ENCODE measurements around the gene MACIR. TPM values are rescaled to one million over a fixed set of nuclear protein-coding genes. Genes with fewer than 3 reads are reported as not detected.

MACIR gene
- total and polyA plus RNA-seq, 2 donors (not counting 3 experiments of a cell fraction or from before 2014, with no cell fraction given) = 4.0 to 9.3 TPM

GRCh38 chr5:103293719-103294118, 35.2 kb downstream of the MACIR start:
- Histone ChIP-seq H2AFZ (ENCODE audit: low read depth, low read length) (no peak overlapping the region), H3K36me3 (ENCODE audit: control insufficient read depth in 2 of 2, extremely low read depth in 1 of 2, insufficient read depth in 2 of 2, low read length in 2 of 2) (no peaks in the 10 kb centered on the region), H3K79me2 (ENCODE audit: control insufficient read depth, insufficient read depth, low read length) (no peaks in the 10 kb centered on the region), H3K9me1 (replicated peaks; ENCODE audit: control insufficient read depth, extremely low read depth, insufficient read depth, low read length) (no peaks in the 10 kb centered on the region), H3K4me3 (replicated peaks in 1 of 3; ENCODE audit: insufficient read depth in 1 of 3, low read depth in 1 of 3, low read length in 3 of 3) (no peak overlapping the region), H3K27me3 (ENCODE audit: control insufficient read depth in 2 of 2, insufficient read depth in 2 of 2, low read length in 2 of 2) (no peaks in the 10 kb centered on the region), H3K4me1 (ENCODE audit: control insufficient read depth, extremely low read depth, insufficient read depth, low read length) (no peaks in the 10 kb centered on the region), H3K4me2 (ENCODE audit: insufficient read depth, low read length) (no peak overlapping the region), H4K20me1 (replicated peaks; ENCODE audit: control insufficient read depth, extremely low read depth, insufficient read depth, low read length) (no peaks in the 10 kb centered on the region), H3K27ac (ENCODE audit: insufficient read depth, low read depth, low read length) (no peak overlapping the region), H3K9ac (replicated peaks; ENCODE audit: extremely low read depth, insufficient read depth, low read length) (no peak overlapping the region), H3K9me3 (replicated peaks; ENCODE audit: control insufficient read depth, insufficient read depth, low read length) (no peaks in the 10 kb centered on the region)
- intact Hi-C loops (cut with micrococcal nuclease) (no loop called here), dilution Hi-C loops (cut with MboI; ENCODE audit: extremely low pct_ligation_motif_present, low sequenced_read_pairs) (no loop called here)
- no TSS peak for BruUV-seq (replicated peaks)
- TF ChIP-seq FOS (IDR thresholded peaks at IDR 0.05; ENCODE audit: borderline replicate concordance, insufficient read depth, low read length) (no peak), MAX (IDR thresholded peaks at IDR 0.05; ENCODE audit: insufficient read depth, insufficient read length) (no peak), GATA2 (IDR thresholded peaks at IDR 0.05; ENCODE audit: insufficient read depth, insufficient read length, low read depth, low read length) (no peak), CTCF (IDR thresholded peaks at IDR 0.05; ENCODE audit: extremely low read depth in 1 of 2, insufficient read depth in 1 of 2, low read depth in 1 of 2, low read length in 2 of 2) (no peak), POLR2AphosphoS5 (IDR thresholded peaks at IDR 0.05; ENCODE audit: insufficient read depth, low read depth, low read length) (no peak), POLR2A (IDR thresholded peaks at IDR 0.05; ENCODE audit: low read depth, low read length) (no peak), MYC (IDR thresholded peaks at IDR 0.05; ENCODE audit: low read depth, low read length) (no peak), JUN (IDR thresholded peaks at IDR 0.05; ENCODE audit: borderline replicate concordance, insufficient read depth, insufficient read length, low read depth) (no peak), EZH2 (IDR thresholded peaks at IDR 0.05; ENCODE audit: borderline replicate concordance, low read depth, low read length, severe bottlenecking) (no peak)
- DNase-seq (ENCODE audit: low read depth, low spot score) (no peak), FAIRE-seq (no peak)
- ChIA-PET POLR2A (no interaction called here), CTCF (no interaction called here)
